IMR-90 (cell line): ENCODE results near the gene TTC16.

Source experiments
- BHLHE40 ChIP-seq: fragments of 150-350 bp; IDR thresholded peaks from 2 replicates; pipeline ENCODE4 v1.6.1; 2016; ENCODE audit warnings: mild to moderate bottlenecking, low read depth, low read length
- CEBPB ChIP-seq: IDR thresholded peaks from 2 replicates; pipeline ENCODE4 v1.6.1; 2012; ENCODE audit warnings: low read depth, low read length, improper control_type of control experiment
- CTCF ChIP-seq: conservative IDR thresholded peaks from 2 replicates; pipeline ENCODE4 v1.5.1; 2012; ENCODE audit warnings: mild to moderate bottlenecking, low read depth, low read length, improper control_type of control experiment
- ELK1 ChIP-seq: fragments of 150-350 bp; IDR thresholded peaks from 2 replicates; pipeline ENCODE4 v1.6.1; 2016; ENCODE audit warnings: low read depth, mild to moderate bottlenecking, low read length, moderate library complexity, borderline replicate concordance
- FOS ChIP-seq: fragments of 150-350 bp; IDR thresholded peaks from 2 replicates; pipeline ENCODE4 v1.6.1; 2016; ENCODE audit warnings: low read depth, low read length
- MAFK ChIP-seq: IDR thresholded peaks from 2 replicates; pipeline ENCODE4 v1.6.1; 2012; ENCODE audit warnings: low read depth, low read length, improper control_type of control experiment
- MXI1 ChIP-seq: IDR thresholded peaks from 2 replicates; pipeline ENCODE4 v1.6.1; 2012; ENCODE audit warnings: low read depth, mild to moderate bottlenecking, low read length, moderate library complexity, borderline replicate concordance
- POLR2A ChIP-seq: IDR thresholded peaks from 2 replicates; pipeline ENCODE4 v1.6.1; 2012; ENCODE audit warnings: mild to moderate bottlenecking, low read depth, low read length
- RAD21 ChIP-seq: IDR thresholded peaks from 2 replicates; pipeline ENCODE4 v1.6.1; 2012; ENCODE audit warnings: low read length, improper control_type of control experiment
- RCOR1 ChIP-seq: IDR thresholded peaks from 2 replicates; pipeline ENCODE4 v1.6.1; 2012; ENCODE audit warnings: mild to moderate bottlenecking, low read length, improper control_type of control experiment; ENCODE audit not compliant: insufficient replicate concordance
- RFX5 ChIP-seq: IDR thresholded peaks from 2 replicates; pipeline ENCODE4 v1.8.0; 2012; ENCODE audit warnings: low read depth, mild to moderate bottlenecking, low read length, moderate library complexity
- SMC3 ChIP-seq: fragments of 150-350 bp; IDR thresholded peaks from 2 replicates; pipeline ENCODE4 v1.6.1; 2016; ENCODE audit warnings: low read depth, mild to moderate bottlenecking, antibody characterized with exemption, low read length, moderate library complexity
- USF2 ChIP-seq: fragments of 150-350 bp; IDR thresholded peaks from 2 replicates; pipeline ENCODE4 v1.6.1; 2017; ENCODE audit warnings: mild to moderate bottlenecking, antibody characterized with exemption, low read length, low read depth

- TF ChIP-seq CTCF (no peak), POLR2A (no peak), USF2 (no peak), SMC3 (no peak), FOS (no peak), MAFK (no peak), RCOR1 (no peak), CEBPB (no peak), RAD21 (no peak), ELK1 (no peak), RFX5 (no peak), BHLHE40 (no peak), MXI1 (no peak)
These were observed 60.5 kb downstream of the TTC16 start for GRCh38 chr9:127776195-127776923.
